ENCODE results near the gene RAB21. TPM values are rescaled to one million over a fixed set of nuclear protein-coding genes. Genes with fewer than 3 reads are reported as not detected.
"Not testable (repeated sequence)": the region's sequence is repeated elsewhere in the genome, so short reads cannot be mapped to it uniquely, and the experiment has no call there.

RAB21 gene
- total and polyA plus RNA-seq, 10 donors = 5.7 to 75.4 (median 27.9) TPM

- H3K27me3 ChIP-seq (replicated peaks in 1 of 7) = peaks cover 0 to 14% (median 0%) of the 10 kb centered on the region in 7 donors
- no peak overlapping the region for H3K4me3 ChIP-seq
- no peaks in the 10 kb centered on the region for H3K36me3 ChIP-seq
- DNase-seq = no peak
- H3K27ac ChIP-seq = no peak overlapping the region
- intact Hi-C loops (cut with DNase I; ENCODE audit: low total_unique reads) = no loop called here
- WGBS, 5 donors = 49 to 76% (median 65%) methylated on average over 3 of the region's 3 CpGs
- H3K9me3 ChIP-seq = no peaks in the 10 kb centered on the region
- H3K4me1 ChIP-seq = no peaks in the 10 kb centered on the region
- TF ChIP-seq POLR2AphosphoS5 (IDR thresholded peaks at IDR 0.05) = no peak
- TF ChIP-seq POLR2A (IDR thresholded peaks at IDR 0.05) = no peak
- TF ChIP-seq CTCF (IDR thresholded peaks at IDR 0.05 in 8 of 11, conservative IDR thresholded peaks at IDR 0.05 in 3 of 11) = no peak
These were observed 56.3 kb downstream of the RAB21 start for GRCh38 chr12:71810921-71811320.

GRCh38 chr12:71815242-71815641, 60.6 kb downstream of the RAB21 start:
- H3K4me1 ChIP-seq; H3K4me3 ChIP-seq; H3K27ac ChIP-seq; H3K36me3 ChIP-seq; H3K9me3 ChIP-seq; H3K27me3 ChIP-seq (replicated peaks in 1 of 7); DNase-seq; intact Hi-C loops (cut with DNase I; ENCODE audit: low total_unique reads): not testable (repeated sequence)
- 80 to 95% (median 89%) methylated on average over 6 of the region's 6 CpGs for WGBS, 5 donors

GRCh38 chr12:71822088-71822487, 67.4 kb downstream of the RAB21 start:
- H3K9me3 ChIP-seq; H3K27ac ChIP-seq; H3K27me3 ChIP-seq (replicated peaks in 1 of 7); H3K36me3 ChIP-seq; intact Hi-C loops (cut with DNase I; ENCODE audit: low total_unique reads); H3K4me3 ChIP-seq; DNase-seq; H3K4me1 ChIP-seq: not testable (repeated sequence)
- WGBS, 5 donors = 92 to 98% (median 94%) methylated on average over 3 of the region's 3 CpGs

GRCh38 chr12:71828813-71829212, 74.2 kb downstream of the RAB21 start:
- 93 to 99% (median 94%) methylated on average over 2 of the region's 2 CpGs for WGBS, 5 donors
- Histone ChIP-seq H3K27me3 (replicated peaks in 1 of 7) (peaks cover 0 to 4% (median 0%) of the 10 kb centered on the region in 7 donors), H3K27ac (no peak overlapping the region), H3K36me3 (no peaks in the 10 kb centered on the region), H3K4me3 (no peak overlapping the region), H3K9me3 (no peaks in the 10 kb centered on the region), H3K4me1 (no peaks in the 10 kb centered on the region)
- intact Hi-C loops (cut with DNase I; ENCODE audit: low total_unique reads) = no loop called here
- TF ChIP-seq CTCF (IDR thresholded peaks at IDR 0.05 in 8 of 11, conservative IDR thresholded peaks at IDR 0.05 in 3 of 11) (no peak), POLR2A (IDR thresholded peaks at IDR 0.05) (no peak)
- DNase-seq = no peak

GRCh38 chr12:71837356-71837755, 82.7 kb downstream of the RAB21 start:
- H3K27ac ChIP-seq = no peak overlapping the region
- TF ChIP-seq CTCF (IDR thresholded peaks at IDR 0.05 in 8 of 11, conservative IDR thresholded peaks at IDR 0.05 in 3 of 11) (no peak), POLR2AphosphoS5 (IDR thresholded peaks at IDR 0.05) (no peak), POLR2A (IDR thresholded peaks at IDR 0.05) (no peak)
- H3K4me1 ChIP-seq = peaks cover 20 to 32% (median 26%) of the 10 kb centered on the region in 6 donors
- DNase-seq = no peak
- intact Hi-C loops (cut with DNase I; ENCODE audit: low total_unique reads) = loop anchor here (10.0 kb wide), 1 partner anchor 53 kb away; no protein-coding TSS in a partner anchor
- H3K4me3 ChIP-seq = no peak overlapping the region
- no peaks in the 10 kb centered on the region for H3K9me3 ChIP-seq
- WGBS, 5 donors = 86 to 96% (median 93%) methylated on average over 5 of the region's 5 CpGs
- peaks cover 0 to 9% (median 0%) of the 10 kb centered on the region in 7 donors for H3K27me3 ChIP-seq (replicated peaks in 1 of 7)
- H3K36me3 ChIP-seq = no peaks in the 10 kb centered on the region
